H1 (cell line): ENCODE results near the gene CLEC2A. TPM values are rescaled to one million over a fixed set of nuclear protein-coding genes. Genes with fewer than 3 reads are reported as not detected.

ENCODE experiments used
- CTCF ChIA-PET: fragments of 300-600 bp; sonication (Branson Sonifier 250); formaldehyde crosslinking; loops from one replicate; lab custom pipeline; 2021; ENCODE audit not compliant: partially characterized antibody; lab: Charles Lee
- POLR2A ChIA-PET: fragments of 300-600 bp; sonication (Branson Sonifier 250); formaldehyde crosslinking; loops from one replicate; lab custom pipeline; 2021; ENCODE audit warnings: inconsistent platforms; ENCODE audit not compliant: partially characterized antibody; lab: Charles Lee
- DNase-seq, 2 experiments: peaks; one replicate each; pipeline versions ENCODE4 v3.0.0 to v3.0.0-alpha.2; 2010 to 2022; ENCODE audit warnings: low spot score in 2 of 2, low read depth in 1 of 2, mixed read lengths in 1 of 2
- FAIRE-seq: peaks from 2 replicates; lab custom pipeline; 2011; peaks lifted over from hg19 to GRCh38; lab: Jason Lieb, UNC
- H2AFZ ChIP-seq: 2 replicates; pipeline ENCODE4 v1.8.1; 2012; ENCODE audit warnings: low read length, inconsistent platforms
- H2AK5ac ChIP-seq: 2 replicates; pipeline ENCODE4 v1.6.1; 2013; ENCODE audit warnings: low read depth, low read length
- H2BK120ac ChIP-seq: replicated peaks from 2 replicates; pipeline ENCODE3; 2013; ENCODE audit warnings: low read depth, low read length, inconsistent platforms
- H2BK12ac ChIP-seq: 2 replicates; pipeline ENCODE4 v1.6.1; 2013; ENCODE audit warnings: low read depth, low read length
- H2BK15ac ChIP-seq: 2 replicates; pipeline ENCODE4 v1.6.1; 2013; ENCODE audit warnings: low read length
- H2BK20ac ChIP-seq: 2 replicates; pipeline ENCODE4 v1.6.1; 2013; ENCODE audit warnings: low read length
- H2BK5ac ChIP-seq: 2 replicates; pipeline ENCODE4 v1.6.1; 2013; ENCODE audit warnings: low read depth, low read length
- H3K14ac ChIP-seq: 2 replicates; pipeline ENCODE4 v1.6.1; 2013; ENCODE audit warnings: inconsistent platforms; ENCODE audit not compliant: insufficient read length
- H3K18ac ChIP-seq: 2 replicates; pipeline ENCODE4 v1.6.1; 2013; ENCODE audit warnings: low read length; ENCODE audit errors: extremely low read depth
- H3K23ac ChIP-seq: 2 replicates; pipeline ENCODE4 v1.6.1; 2013; ENCODE audit warnings: inconsistent platforms; ENCODE audit not compliant: insufficient read length
- H3K23me2 ChIP-seq: 2 replicates; pipeline ENCODE4 v1.6.1; 2013; ENCODE audit warnings: low read depth, low read length
- H3K27ac ChIP-seq: 2 replicates; pipeline ENCODE4 v1.6.1; 2011; ENCODE audit warnings: low read depth, low read length, inconsistent platforms
- H3K27me3 ChIP-seq, 4 experiments: replicated peaks in 1 of 4; 1 replicate in 1 of 4; 2 replicates in 3 of 4; pipeline versions ENCODE4 v1.6.1 to v1.8.1; 2011 to 2013; ENCODE audit warnings: low read length in 3 of 4, mild to moderate bottlenecking in 3 of 4, inconsistent platforms in 2 of 4, mixed read lengths in 2 of 4, moderate library complexity in 1 of 4; ENCODE audit not compliant: control insufficient read depth in 3 of 4, insufficient read depth in 3 of 4; ENCODE audit errors: extremely low read depth in 1 of 4
- H3K36me3 ChIP-seq, 4 experiments: 2 replicates each; pipeline versions ENCODE4 v1.6.1 to v1.8.1; 2011 to 2013; ENCODE audit warnings: mild to moderate bottlenecking in 4 of 4, low read length in 3 of 4, moderate library complexity in 2 of 4, control low read depth in 1 of 4, inconsistent platforms in 1 of 4; ENCODE audit not compliant: insufficient read depth in 4 of 4, control insufficient read depth in 2 of 4
- H3K4ac ChIP-seq: replicated peaks from 2 replicates; pipeline ENCODE3; 2013; ENCODE audit warnings: low read length, low read depth, mixed read lengths, inconsistent platforms; ENCODE audit not compliant: insufficient read length
- H3K4me1 ChIP-seq, 4 experiments: replicated peaks in 1 of 4; 1 replicate in 1 of 4; 2 replicates in 3 of 4; pipeline versions ENCODE4 v1.6.1 to v1.8.1; 2011 to 2013; ENCODE audit warnings: low read length in 3 of 4, inconsistent platforms in 2 of 4, mixed read lengths in 1 of 4; ENCODE audit not compliant: insufficient read depth in 4 of 4, control insufficient read depth in 3 of 4
- H3K4me2 ChIP-seq, 2 experiments: 2 replicates each; pipeline versions ENCODE4 v1.6.1 to v1.8.1; 2011 to 2013; ENCODE audit warnings: low read depth in 2 of 2, low read length in 2 of 2, control low read depth in 1 of 2, inconsistent platforms in 1 of 2, mild to moderate bottlenecking in 1 of 2; ENCODE audit not compliant: insufficient read depth in 1 of 2
- H3K4me3 ChIP-seq, 4 experiments: fragments of 200-600, 300-600 bp in 1 of 4; sonication (generic), shearing (Covaris generic), sonication (Bioruptor Twin) in 1 of 4; 2 replicates each; pipeline versions ENCODE4 v1.5.1 to v1.8.1; 2011 to 2016; ENCODE audit warnings: low read length in 4 of 4, low read depth in 3 of 4, control low read depth in 2 of 4, inconsistent platforms in 2 of 4, mild to moderate bottlenecking in 2 of 4, mixed read lengths in 1 of 4, moderate library complexity in 1 of 4; ENCODE audit not compliant: insufficient read depth in 2 of 4; ENCODE audit errors: extremely low read depth in 1 of 4
- H3K56ac ChIP-seq: replicated peaks from 2 replicates; pipeline ENCODE3; 2013; ENCODE audit warnings: low read depth, mild to moderate bottlenecking, mixed read lengths, low read length, inconsistent platforms; ENCODE audit not compliant: insufficient read length
- H3K79me1 ChIP-seq: 2 replicates; pipeline ENCODE4 v1.6.1; 2013; ENCODE audit warnings: low read depth, low read length, control low read depth
- H3K79me2 ChIP-seq, 2 experiments: 2 replicates each; pipeline versions ENCODE4 v1.6.1 to v1.8.1; 2012 to 2013; ENCODE audit warnings: low read length in 2 of 2, mild to moderate bottlenecking in 2 of 2, inconsistent platforms in 1 of 2; ENCODE audit not compliant: insufficient read depth in 2 of 2, control insufficient read depth in 1 of 2
- H3K9ac ChIP-seq, 4 experiments: replicated peaks in 1 of 4; 1 replicate in 1 of 4; 2 replicates in 3 of 4; pipeline versions ENCODE4 v1.6.1 to v1.8.1; 2011 to 2013; ENCODE audit warnings: low read depth in 3 of 4, low read length in 3 of 4, control low read depth in 2 of 4, mild to moderate bottlenecking in 2 of 4, moderate library complexity in 2 of 4, inconsistent platforms in 1 of 4; ENCODE audit errors: extremely low read depth in 1 of 4
- H3K9me3 ChIP-seq, 2 experiments: 2 replicates each; pipeline versions ENCODE4 v1.6.1 to v1.8.1; 2012 to 2013; ENCODE audit warnings: mild to moderate bottlenecking in 2 of 2, moderate library complexity in 2 of 2, control low read depth in 1 of 2, inconsistent platforms in 1 of 2, low read depth in 1 of 2, low read length in 1 of 2, mixed read lengths in 1 of 2; ENCODE audit not compliant: insufficient read depth in 2 of 2
- H4K20me1 ChIP-seq, 2 experiments: replicated peaks in 1 of 2; 2 replicates each; pipeline versions ENCODE3 to v1.8.1; 2011 to 2013; ENCODE audit warnings: inconsistent platforms in 2 of 2, low read length in 2 of 2, mild to moderate bottlenecking in 1 of 2; ENCODE audit not compliant: insufficient read depth in 2 of 2, control insufficient read depth in 1 of 2
- H4K5ac ChIP-seq: 2 replicates; pipeline ENCODE4 v1.6.1; 2013; ENCODE audit warnings: low read length, low read depth, mixed read lengths, inconsistent platforms; ENCODE audit not compliant: insufficient read length
- H4K8ac ChIP-seq: 2 replicates; pipeline ENCODE4 v1.8.0; 2013; ENCODE audit warnings: mild to moderate bottlenecking, moderate library complexity, low read length, inconsistent platforms; ENCODE audit not compliant: insufficient read depth; ENCODE audit errors: extremely low read depth
- H4K91ac ChIP-seq: replicated peaks from 2 replicates; pipeline ENCODE3; 2013; ENCODE audit warnings: low read length, mixed read lengths, inconsistent platforms; ENCODE audit not compliant: insufficient read length
- CBX5 ChIP-seq: fragments of 300-800, 300-1000 bp; sonication (generic); IDR thresholded peaks from 2 replicates; pipeline ENCODE4 v1.7.1; 2016; ENCODE audit warnings: antibody characterized with exemption, low read length, low read depth
- CEBPB ChIP-seq: IDR thresholded peaks from 2 replicates; pipeline ENCODE4 v1.6.1; 2012; ENCODE audit warnings: low read depth, low read length
- CHD1 ChIP-seq: IDR thresholded peaks from 2 replicates; pipeline ENCODE4 v1.6.1; 2012; ENCODE audit warnings: low read depth, low read length, improper control_type of control experiment
- CREB1 ChIP-seq: IDR thresholded peaks from 2 replicates; pipeline ENCODE4 v1.6.1; 2012; ENCODE audit warnings: inconsistent platforms
- EP300 ChIP-seq, 2 experiments: IDR thresholded peaks; 1 replicate in 1 of 2; 2 replicates in 1 of 2; pipeline ENCODE4 v1.6.1; 2011 to 2012; ENCODE audit warnings: low read depth in 2 of 2, low read length in 2 of 2, mild to moderate bottlenecking in 2 of 2, borderline replicate concordance in 1 of 2, inconsistent platforms in 1 of 2, moderate library complexity in 1 of 2
- GABPA ChIP-seq: IDR thresholded peaks from 2 replicates; pipeline ENCODE4 v1.6.1; 2011; ENCODE audit warnings: mild to moderate bottlenecking, low read length, moderate library complexity, borderline replicate concordance; ENCODE audit not compliant: insufficient read depth
- NANOG ChIP-seq: IDR thresholded peaks from 2 replicates; pipeline ENCODE4 v1.6.1; 2011; ENCODE audit warnings: low read length, low read depth, mild to moderate bottlenecking, inconsistent platforms; ENCODE audit not compliant: insufficient read depth, poor library complexity, severe bottlenecking
- PHF8 ChIP-seq: fragments of 200-600 bp; sonication (generic); conservative IDR thresholded peaks from 2 replicates; pipeline ENCODE4 v1.7.1; 2012; ENCODE audit warnings: low read depth, mild to moderate bottlenecking, inconsistent platforms, low read length, moderate library complexity
- SUZ12 ChIP-seq: fragments of 200-600 bp; sonication (generic); IDR thresholded peaks from 2 replicates; pipeline ENCODE4 v1.6.1; 2012; ENCODE audit warnings: mild to moderate bottlenecking, inconsistent platforms, low read length, moderate library complexity, mixed read lengths
- TEAD4 ChIP-seq: IDR thresholded peaks from 2 replicates; pipeline ENCODE4 v1.6.1; 2012; ENCODE audit warnings: low read depth, low read length, inconsistent platforms, mixed read lengths
- WGBS, 2 experiments: shearing (Covaris generic) in 1 of 2; methylation state at CpG; one replicate each; pipeline versions ENCODE4 v1.1.6 to v1.1.7; 2013 to 2015; ENCODE audit warnings: low lambda C conversion rate in 2 of 2, mixed read lengths in 2 of 2, inconsistent platforms in 1 of 2, low coverage in 1 of 2, missing lambda C conversion rate in 1 of 2; ENCODE audit not compliant: insufficient replicate concordance in 2 of 2, insufficient coverage in 1 of 2, insufficient read length in 1 of 2; ENCODE audit errors: extremely low coverage in 1 of 2, missing lambda C conversion rate in 1 of 2; 5-methylcytosine and 5-hydroxymethylcytosine counted together
- polyA plus RNA-seq, 7 experiments: library from polyadenylated mRNA; depleted of rRNA in 3 of 7; stranded (reverse) in 5 of 7; unstranded in 2 of 7; fragments of >200 nt in 5 of 7; fragments of 200-250 nt in 2 of 7; gene quantifications; 1 replicate in 5 of 7; 2 replicates in 1 of 7; 4 replicates in 1 of 7; pipeline versions ENCODE4 v1.2.1 to v1.2.3, GENCODE V29; 2011 to 2013; ENCODE audit warnings: missing spikeins in 2 of 7, mixed read lengths in 2 of 7
- total RNA-seq: library from RNA; stranded (reverse); fragmentation: NEBNext Ultra II Directional; extraction: Animal tissue kit (Norgen Biotek cat#: 25700); gene quantifications from 2 replicates; pipeline ENCODE4 v1.2.1, GENCODE V29; 2021
- TF ChIP-seq, protein P1 (sequence below): IDR thresholded peaks from 2 replicates; pipeline ENCODE4 v1.6.1; 2011; ENCODE audit warnings: low read depth, mild to moderate bottlenecking, low read length; ENCODE audit not compliant: insufficient read depth

CLEC2A gene
- total and polyA plus RNA-seq, 2 of the 8 experiments (the other 6 are each of a cell fraction or from before 2014, with no cell fraction given) = 0.63 to 3.7 TPM

- 91% methylated on average over 3 of the region's 3 CpGs; no CpG with 5 or more reads in 1 of the 2 experiments for WGBS, 2 experiments
- Histone ChIP-seq H3K79me2 (no peaks in the 10 kb centered on the region), H2BK120ac (no peak overlapping the region), H3K4ac (no peak overlapping the region), H4K8ac (no peak overlapping the region), H3K14ac (no peak overlapping the region), H3K9ac (no peak overlapping the region), H2BK5ac (no peak overlapping the region), H3K4me2 (no peak overlapping the region), H3K9me3 (no peaks in the 10 kb centered on the region), H2BK12ac (no peak overlapping the region), H4K91ac (no peak overlapping the region), H3K23me2 (no peaks in the 10 kb centered on the region), H4K20me1 (no peaks in the 10 kb centered on the region), H3K4me3 (no peak overlapping the region), H3K27ac (no peak overlapping the region), H4K5ac (no peak overlapping the region), H3K79me1 (no peaks in the 10 kb centered on the region), H2AK5ac (no peak overlapping the region), H2BK15ac (no peak overlapping the region), H3K56ac (no peak overlapping the region), H3K18ac (no peak overlapping the region), H3K36me3 (no peaks in the 10 kb centered on the region), H2BK20ac (no peak overlapping the region), H3K23ac (no peak overlapping the region), H2AFZ (no peak overlapping the region), H3K27me3 (no peaks in the 10 kb centered on the region), H3K4me1 (peaks cover 0 to 2% (median 0%) of the 10 kb centered on the region in 4 experiments; a peak in 1 of 7 replicates)
- ChIA-PET POLR2A (no interaction called here), CTCF (interaction anchor here (1.0 kb wide), 1 partner anchor 21 kb away, joined by 3 read pairs; no protein-coding TSS in a partner anchor)
- FAIRE-seq (no peak), DNase-seq (no peak)
- TF ChIP-seq, protein P1, sequence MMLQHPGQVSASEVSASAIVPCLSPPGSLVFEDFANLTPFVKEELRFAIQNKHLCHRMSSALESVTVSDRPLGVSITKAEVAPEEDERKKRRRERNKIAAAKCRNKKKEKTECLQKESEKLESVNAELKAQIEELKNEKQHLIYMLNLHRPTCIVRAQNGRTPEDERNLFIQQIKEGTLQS = no peak
- TF ChIP-seq CBX5 (no peak), PHF8 (no peak), TEAD4 (no peak), CHD1 (no peak), CREB1 (no peak), NANOG (no peak), CEBPB (no peak), GABPA (no peak), EP300 (IDR thresholded peaks at IDR 0.05; ENCODE audit: borderline replicate concordance in 1 of 2, low read depth in 2 of 2, low read length in 2 of 2) (no peak), SUZ12 (no peak)
These were observed 28.9 kb upstream of the CLEC2A start for GRCh38 chr12:9961106-9961505.
